K562 (cell line): ENCODE results near the gene ARHGAP35. TPM values are rescaled to one million over a fixed set of nuclear protein-coding genes. Genes with fewer than 3 reads are reported as not detected.

ENCODE experiments used
- ATAC-seq: fragments of 200-7000 bp; cut with Tn5 transposase; 3 replicates; pipeline ENCODE4 v1.9.1; 2020; ENCODE audit warnings: moderate library complexity
- BruUV-seq: library from RNA; stranded (reverse); fragments of 400-500 nt; replicated peaks from 2 replicates; lab custom pipeline; 2021; lab: Mats Ljungman, UMichigan
- CTCF ChIA-PET: fragments of 300-600 bp; formaldehyde crosslinking; extraction: SDS; loops from one replicate; lab custom pipeline; 2021; ENCODE audit warnings: low intra/inter-chr PET ratio; lab: Yijun Ruan, JAX
- POLR2A ChIA-PET: fragments of 300-600, 350-650 bp; sonication (Branson Sonifier 250); formaldehyde crosslinking; extraction: SDS; loops from one replicate; lab custom pipeline; 2021; ENCODE audit warnings: antibody characterized with exemption, inconsistent platforms; lab: Yijun Ruan, JAX
- DNase-seq, 4 experiments: peaks; one replicate each; pipeline versions ENCODE4 v3.0.0 to v3.0.0-alpha.2; 2011 to 2018; ENCODE audit warnings: low spot score in 3 of 4, mixed read lengths in 3 of 4; ENCODE audit errors: extremely low read depth in 1 of 4
- FAIRE-seq: peaks from 2 replicates; lab custom pipeline; 2011; peaks lifted over from hg19 to GRCh38; lab: Jason Lieb, UNC
- H2AFZ ChIP-seq: 2 replicates; pipeline ENCODE4 v1.6.0; 2011; ENCODE audit warnings: low read depth, low read length, control low read depth, inconsistent platforms
- H3K27ac ChIP-seq: fragments of 200-600 bp; 3 replicates; pipeline ENCODE4 v1.8.0; 2011; ENCODE audit warnings: low read depth, mild to moderate bottlenecking, control low read depth, inconsistent platforms, low read length, moderate library complexity, mixed read lengths; ENCODE audit errors: extremely low read depth
- H3K27me3 ChIP-seq, 2 experiments: fragments of 300-600 bp in 1 of 2; 2 replicates in 1 of 2; 3 replicates in 1 of 2; pipeline versions ENCODE4 v1.6.0 to v1.8.0; 2011; ENCODE audit warnings: inconsistent platforms in 2 of 2, low read length in 2 of 2, mild to moderate bottlenecking in 1 of 2, mixed read lengths in 1 of 2, moderate library complexity in 1 of 2; ENCODE audit not compliant: control insufficient read depth in 2 of 2, insufficient read depth in 2 of 2
- H3K36me3 ChIP-seq: fragments of 300-600 bp; 3 replicates; pipeline ENCODE4 v1.8.0; 2011; ENCODE audit warnings: mild to moderate bottlenecking, low read length, inconsistent platforms; ENCODE audit not compliant: control insufficient read depth, insufficient read depth
- H3K4me1 ChIP-seq, 2 experiments: fragments of 200-600 bp in 1 of 2; replicated peaks in 1 of 2; 2 replicates in 1 of 2; 3 replicates in 1 of 2; pipeline versions ENCODE4 v1.5.1 to v1.8.0; 2011; ENCODE audit warnings: inconsistent platforms in 2 of 2, low read length in 2 of 2, mild to moderate bottlenecking in 1 of 2, mixed read lengths in 1 of 2, moderate library complexity in 1 of 2; ENCODE audit not compliant: control insufficient read depth in 2 of 2, insufficient read depth in 2 of 2
- H3K4me2 ChIP-seq: 2 replicates; pipeline ENCODE4 v1.6.1; 2011; ENCODE audit warnings: low read length, control low read depth, inconsistent platforms, mixed read lengths; ENCODE audit not compliant: insufficient read depth
- H3K4me3 ChIP-seq: fragments of 200-600 bp; sonication (generic), shearing (Covaris generic); 2 replicates; pipeline ENCODE4 v1.5.1; 2016; ENCODE audit warnings: control low read depth, inconsistent platforms
- H3K79me2 ChIP-seq: fragments of 200-600 bp; 3 replicates; pipeline ENCODE4 v1.8.0; 2011; ENCODE audit warnings: low read length, inconsistent platforms; ENCODE audit not compliant: control insufficient read depth, insufficient read depth
- H3K9ac ChIP-seq, 2 experiments: 2 replicates each; pipeline versions ENCODE4 v1.6.0 to v1.6.1; 2011; ENCODE audit warnings: low read depth in 2 of 2, low read length in 2 of 2, control low read depth in 1 of 2, inconsistent platforms in 1 of 2, mild to moderate bottlenecking in 1 of 2, mixed read lengths in 1 of 2; ENCODE audit not compliant: insufficient read depth in 1 of 2
- H3K9me1 ChIP-seq: one replicate; pipeline ENCODE4 v1.6.0; 2011; ENCODE audit warnings: inconsistent platforms, mild to moderate bottlenecking, low read length, moderate library complexity; ENCODE audit not compliant: control insufficient read depth, insufficient read depth
- H3K9me3 ChIP-seq: replicated peaks from 2 replicates; pipeline ENCODE4 v1.5.1; 2011; ENCODE audit warnings: low read depth, low read length, inconsistent platforms; ENCODE audit not compliant: control insufficient read depth, insufficient read depth
- H4K20me1 ChIP-seq: replicated peaks from 2 replicates; pipeline ENCODE4 v1.6.1; 2011; ENCODE audit warnings: low read length, inconsistent platforms, mixed read lengths; ENCODE audit not compliant: control insufficient read depth, insufficient read depth
- ASH1L ChIP-seq: fragments of 450-650 bp; IDR thresholded peaks from 2 replicates; pipeline ENCODE4 v1.6.1; 2018; ENCODE audit warnings: borderline replicate concordance, mild to moderate bottlenecking, low read depth; ENCODE audit not compliant: partially characterized antibody
- ATF1 ChIP-seq, 2 experiments: fragments of 450-650 bp in 1 of 2; IDR thresholded peaks; 2 replicates each; pipeline ENCODE4 v1.6.1; 2016; ENCODE audit warnings: missing compliant biosample characterization in 1 of 2, missing genetic modification characterization in 1 of 2
- BACH1 ChIP-seq: fragments of 200-800 bp; sonication (Bioruptor generic); IDR thresholded peaks from 2 replicates; pipeline ENCODE4 v1.6.1; 2016; ENCODE audit warnings: missing genetic modification characterization, missing compliant biosample characterization
- CC2D1A ChIP-seq: fragments of 450-650 bp; IDR thresholded peaks from 2 replicates; pipeline ENCODE4 v1.6.1; 2017; ENCODE audit warnings: mild to moderate bottlenecking
- FOXM1 ChIP-seq, 2 experiments: fragments of 450-650 bp in 1 of 2; sonication (generic) in 1 of 2; formaldehyde crosslinking in 1 of 2; IDR thresholded peaks; 2 replicates each; pipeline versions ENCODE4 v1.6.1 to v1.9.0; 2017 to 2022; ENCODE audit warnings: low read depth in 2 of 2, mild to moderate bottlenecking in 2 of 2, missing genetic modification reagents in 1 of 2, moderate library complexity in 1 of 2
- GATAD2A ChIP-seq: fragments of 450-650 bp; IDR thresholded peaks from 2 replicates; pipeline ENCODE4 v1.6.1; 2017
- MYBL2 ChIP-seq, 2 experiments: fragments of 450-650 bp in 1 of 2; sonication (generic) in 1 of 2; formaldehyde crosslinking in 1 of 2; IDR thresholded peaks; 2 replicates each; pipeline versions ENCODE4 v1.6.1 to v1.8.1; 2017 to 2022; ENCODE audit warnings: borderline replicate concordance in 1 of 2, inconsistent platforms in 1 of 2, low read depth in 1 of 2, mild to moderate bottlenecking in 1 of 2, missing genetic modification reagents in 1 of 2, moderate library complexity in 1 of 2
- NFYB ChIP-seq: IDR thresholded peaks from 2 replicates; pipeline ENCODE4 v1.6.1; 2011; ENCODE audit warnings: mild to moderate bottlenecking, moderate library complexity; ENCODE audit not compliant: insufficient read length; ENCODE audit errors: extremely low read depth
- PKNOX1 ChIP-seq: fragments of 450-650 bp; IDR thresholded peaks from 2 replicates; pipeline ENCODE4 v1.6.1; 2016
- PYGO2 ChIP-seq: fragments of 450-650 bp; IDR thresholded peaks from 2 replicates; pipeline ENCODE4 v1.6.1; 2016; ENCODE audit warnings: mild to moderate bottlenecking, missing genetic modification characterization, moderate library complexity, missing compliant biosample characterization
- RBM25 ChIP-seq: fragments of 200-400 bp; formaldehyde crosslinking; IDR thresholded peaks from 2 replicates; pipeline ENCODE4 v1.6.1; 2018; ENCODE audit warnings: low read length, low read depth, moderate library complexity; ENCODE audit not compliant: severe bottlenecking
- ZBTB11 ChIP-seq, 3 experiments: fragments of 200-800 bp in 1 of 3; fragments of 250-450 bp in 1 of 3; fragments of 450-650 bp in 1 of 3; sonication (Bioruptor Pico) in 1 of 3; sonication (Bioruptor generic) in 1 of 3; formaldehyde crosslinking in 1 of 3; IDR thresholded peaks; 2 replicates each; pipeline versions ENCODE4 v1.6.1 to v1.8.0; 2016 to 2022; ENCODE audit warnings: mild to moderate bottlenecking in 2 of 3, missing genetic modification characterization in 2 of 3, missing compliant biosample characterization in 1 of 3, moderate library complexity in 1 of 3
- ZBTB5 ChIP-seq: fragments of 450-650 bp; IDR thresholded peaks from 2 replicates; pipeline ENCODE4 v1.6.1; 2017; ENCODE audit warnings: antibody characterized with exemption
- ZNF717 ChIP-seq: fragments of 250-450 bp; sonication (Bioruptor Pico); IDR thresholded peaks from 2 replicates; pipeline ENCODE4 v1.5.0; 2021
- WGBS: fragments of 100-300 bp; shearing (Covaris generic); methylation state at CpG from one replicate; pipeline ENCODE4 v1.1.6; 2016; ENCODE audit warnings: low coverage, mixed read lengths; ENCODE audit not compliant: insufficient coverage; ENCODE audit errors: missing lambda C conversion rate; 5-methylcytosine and 5-hydroxymethylcytosine counted together
- in situ Hi-C: fragments of 300-500 bp; cut with MboI; formaldehyde crosslinking; loops from 4 replicates; pipeline ENCODE4 v1.15.0; 2018; ENCODE audit warnings: inconsistent platforms, mixed read lengths
- intact Hi-C: fragments of 100-400 bp; cut with micrococcal nuclease; formaldehyde crosslinking; loops from 2 replicates; pipeline ENCODE4 v1.14.2; 2022
- polyA plus RNA-seq, 8 experiments: library from polyadenylated mRNA; depleted of rRNA in 4 of 8; stranded (reverse) in 5 of 8; unstranded in 3 of 8; fragments of >200 nt; fragmentation: Nextera tagmentation in 2 of 8; fragmentation: Illumina TruSeq in 1 of 8; extraction: Ambion mirVana in 2 of 8; extraction: Trizol in 1 of 8; gene quantifications; 2 replicates each; pipeline versions ENCODE4 v1.2.1 to v1.2.3, GENCODE V29; 2011 to 2014; ENCODE audit warnings: inconsistent platforms in 1 of 8, missing spikeins in 1 of 8
- total RNA-seq, 7 experiments: library from RNA; depleted of rRNA in 6 of 7; stranded (reverse); fragments of >200 nt in 6 of 7; fragmentation: Illumina TruSeq in 2 of 7; extraction: Trizol in 2 of 7; gene quantifications; 2 replicates each; pipeline versions ENCODE4 v1.2.1 to v1.2.3, GENCODE V29; 2011 to 2021; ENCODE audit warnings: low replicate concordance in 1 of 7

The ARHGAP35 gene
- total and polyA plus RNA-seq, 9 of the 15 experiments (the other 6 are each of a cell fraction or from before 2014, with no cell fraction given), result 0.27 to 26.4 (median 10.2) TPM

- Histone ChIP-seq H2AFZ (peak overlapping the region; percentile 63; the same call in 1 of the 2 replicates), H3K9ac (no peak overlapping the region), H3K79me2 (no peaks in the 10 kb centered on the region), H3K27ac (no peak overlapping the region), H3K36me3 (no peaks in the 10 kb centered on the region), H3K4me2 (no peak overlapping the region; the same call in 1 of the 2 replicates), H3K4me3 (no peak overlapping the region), H4K20me1 (no peaks in the 10 kb centered on the region), H3K4me1 (peaks cover 2 to 12% of the 10 kb centered on the region in 2 experiments; a peak in 2 of 5 replicates), H3K27me3 (no peaks in the 10 kb centered on the region), H3K9me3 (no peaks in the 10 kb centered on the region), H3K9me1 (no peaks in the 10 kb centered on the region)
- peak in 3 of 4 experiments; percentile 48 to 76 (median 58) for DNase-seq
- intact Hi-C loops, result no loop called here
- WGBS, result 34% methylated on average over 2 of the region's 2 CpGs
- FAIRE-seq, result peak; percentile 67
- peak; percentile 95 for ATAC-seq
- in situ Hi-C loops, result no loop called here
- ChIA-PET POLR2A (interaction anchor here (1.1 to 1.7 kb wide), 2 partner anchors 34 to 53 kb away, joined by 3 to 6 read pairs; no protein-coding TSS in a partner anchor), CTCF (no interaction called here)
- no TSS peak for BruUV-seq
- TF ChIP-seq NFYB, result peak; percentile 90
- TF ChIP-seq BACH1 (tag), result peak; percentile 63; the same call in 1 of the 2 replicates
- peak; percentile 20; the same call in 1 of the 2 replicates for TF ChIP-seq MYBL2 (IDR thresholded peaks at IDR 0.05; ENCODE audit: low read depth)
- no peak for TF ChIP-seq MYBL2 (CRISPR knock-in tag; IDR thresholded peaks at IDR 0.05; ENCODE audit: borderline replicate concordance)
- peak; percentile 63; the same call in 1 of the 2 replicates for TF ChIP-seq ZBTB5
- TF ChIP-seq CC2D1A, result peak; percentile 96
- no peak for TF ChIP-seq ZNF717 (CRISPR knock-in tag)
- no peak for TF ChIP-seq GATAD2A
- TF ChIP-seq ZBTB11 (CRISPR knock-in tag; IDR thresholded peaks at IDR 0.05), result 0 out of 6 replicates have a peak, but pooled peaks of 1 of the 3 experiments have one; percentile 48
- TF ChIP-seq FOXM1 (IDR thresholded peaks at IDR 0.05; ENCODE audit: low read depth), result 0 out of 2 replicates have a peak, but pooled peaks have one; percentile 44
- no peak for TF ChIP-seq FOXM1 (CRISPR knock-in tag; IDR thresholded peaks at IDR 0.05; ENCODE audit: low read depth)
- no peak for TF ChIP-seq ATF1 (CRISPR knock-in tag; IDR thresholded peaks at IDR 0.05)
- no peak for TF ChIP-seq ATF1 (tag; IDR thresholded peaks at IDR 0.05)
- 0 out of 2 replicates have a peak, but pooled peaks have one; percentile 38 for TF ChIP-seq PKNOX1
- TF ChIP-seq RBM25, result peak; percentile 94
- peak; percentile 95 for TF ChIP-seq ASH1L
- peak; percentile 85 for TF ChIP-seq PYGO2 (tag)
Measured at GRCh38 chr19:46818812-46819211, 42.0 kb upstream of the ARHGAP35 start.
